HepG2 (cell line): ENCODE data around the gene EEA1. TPM values are rescaled to one million over a fixed set of nuclear protein-coding genes. Genes with fewer than 3 reads are reported as not detected.
A peak's percentile ranks its signal among the peaks of the same experiment; 100 is the strongest.

Source experiments
- CBX1 ChIP-seq: IDR thresholded peaks from one replicate; pipeline ENCODE4 v1.6.1; 2016; ENCODE audit warnings: antibody characterized with exemption, low read depth
- E2F1 ChIP-seq: sonication (generic); formaldehyde crosslinking; IDR thresholded peaks from 2 replicates; pipeline ENCODE4 v1.5.0; 2020; ENCODE audit warnings: missing genetic modification reagents
- ELF1 ChIP-seq: sonication (generic); formaldehyde crosslinking; IDR thresholded peaks from 2 replicates; pipeline ENCODE4 v1.4.0; 2020; ENCODE audit warnings: missing genetic modification reagents
- HDAC2 ChIP-seq: sonication (generic); formaldehyde crosslinking; IDR thresholded peaks from 2 replicates; pipeline ENCODE4 v1.4.0; 2020; ENCODE audit warnings: missing genetic modification reagents
- LCORL ChIP-seq, 2 experiments: fragments of 450-650 bp in 1 of 2; sonication (generic) in 1 of 2; formaldehyde crosslinking in 1 of 2; IDR thresholded peaks; 2 replicates each; pipeline versions ENCODE4 v1.5.0 to v1.6.1; 2017 to 2020; ENCODE audit warnings: antibody characterized with exemption in 1 of 2, missing genetic modification reagents in 1 of 2
- MEIS1 ChIP-seq: sonication (generic); formaldehyde crosslinking; IDR thresholded peaks from 2 replicates; pipeline ENCODE4 v1.9.0; 2021; ENCODE audit warnings: mild to moderate bottlenecking, missing genetic modification reagents, moderate library complexity, borderline replicate concordance
- RBM22 ChIP-seq: fragments of 200-400 bp; formaldehyde crosslinking; optimal IDR thresholded peaks from 2 replicates; pipeline ENCODE3; 2017; ENCODE audit warnings: mild to moderate bottlenecking, low read length, moderate library complexity
- RCOR2 ChIP-seq: IDR thresholded peaks from 2 replicates; pipeline ENCODE4 v1.6.1; 2016; ENCODE audit warnings: missing biosample characterization, missing genetic modification reagents
- REPIN1 ChIP-seq: sonication (generic); formaldehyde crosslinking; IDR thresholded peaks from 2 replicates; pipeline ENCODE4 v1.8.0; 2022; ENCODE audit warnings: missing genetic modification reagents, low read depth, mild to moderate bottlenecking, borderline replicate concordance
- SNAPC5 ChIP-seq: sonication (generic); formaldehyde crosslinking; IDR thresholded peaks from 2 replicates; pipeline ENCODE4 v1.8.1; 2023; ENCODE audit warnings: mild to moderate bottlenecking, missing genetic modification reagents, borderline replicate concordance
- SOX5 ChIP-seq: IDR thresholded peaks from 2 replicates; pipeline ENCODE4 v1.6.1; 2016; ENCODE audit warnings: borderline replicate concordance
- SOX6 ChIP-seq, 2 experiments: fragments of 450-650 bp in 1 of 2; sonication (generic) in 1 of 2; formaldehyde crosslinking in 1 of 2; IDR thresholded peaks; 2 replicates each; pipeline versions ENCODE4 v1.4.0 to v1.6.1; 2017 to 2020; ENCODE audit warnings: antibody characterized with exemption in 1 of 2, mild to moderate bottlenecking in 1 of 2, missing genetic modification reagents in 1 of 2
- STAG1 ChIP-seq: sonication (generic); formaldehyde crosslinking; IDR thresholded peaks from 2 replicates; pipeline ENCODE4 v1.4.0; 2020; ENCODE audit warnings: missing genetic modification reagents
- ZBTB1 ChIP-seq: sonication (generic); formaldehyde crosslinking; IDR thresholded peaks from 2 replicates; pipeline ENCODE4 v1.4.0; 2020; ENCODE audit warnings: missing genetic modification reagents, borderline replicate concordance
- ZKSCAN1 ChIP-seq: fragments of 150-350 bp; IDR thresholded peaks from 2 replicates; pipeline ENCODE4 v1.6.1; 2014; ENCODE audit warnings: low read length
- ZNF276 ChIP-seq: sonication (generic); formaldehyde crosslinking; IDR thresholded peaks from 2 replicates; pipeline ENCODE4 v1.4.0; 2020; ENCODE audit warnings: mild to moderate bottlenecking, low read depth, missing genetic modification reagents
- ZNF333 ChIP-seq: sonication (generic); formaldehyde crosslinking; IDR thresholded peaks from 2 replicates; pipeline ENCODE4 v1.4.0; 2020; ENCODE audit warnings: mild to moderate bottlenecking, missing genetic modification reagents, borderline replicate concordance
- ZNF44 ChIP-seq: sonication (generic); formaldehyde crosslinking; IDR thresholded peaks from 2 replicates; pipeline ENCODE4 v1.5.1; 2020; ENCODE audit warnings: mild to moderate bottlenecking, missing genetic modification reagents
- ZNF629 ChIP-seq: sonication (generic); formaldehyde crosslinking; conservative IDR thresholded peaks from 2 replicates; pipeline ENCODE4 v1.5.0; 2020; ENCODE audit warnings: missing genetic modification reagents
- ZNF768 ChIP-seq: sonication (generic); formaldehyde crosslinking; IDR thresholded peaks from 2 replicates; pipeline ENCODE4 v1.4.0; 2020; ENCODE audit warnings: missing genetic modification reagents
- ZNF788 ChIP-seq: sonication (generic); formaldehyde crosslinking; IDR thresholded peaks from 2 replicates; pipeline ENCODE4 v1.5.0; 2020; ENCODE audit warnings: mild to moderate bottlenecking, missing genetic modification reagents, borderline replicate concordance
- polyA plus RNA-seq, 8 experiments: library from polyadenylated mRNA; depleted of rRNA in 3 of 8; stranded (reverse) in 7 of 8; unstranded in 1 of 8; fragments of >200 nt; fragmentation: Illumina TruSeq in 4 of 8; extraction: Trizol in 4 of 8; gene quantifications; 2 replicates each; pipeline versions ENCODE4 v1.2.1 to v1.2.3, GENCODE V29; 2011 to 2016; ENCODE audit warnings: low read depth in 4 of 8, missing spikeins in 1 of 8, mixed read lengths in 1 of 8; ENCODE audit not compliant: insufficient read depth in 1 of 8
- total RNA-seq, 5 experiments: library from RNA; depleted of rRNA; stranded (reverse); fragments of >200 nt; fragmentation: Illumina TruSeq; extraction: Trizol; gene quantifications; 2 replicates each; pipeline ENCODE4 v1.2.3, GENCODE V29; 2016; ENCODE audit warnings: low read depth in 1 of 5
- TF ChIP-seq, protein P1 (sequence below): IDR thresholded peaks from 2 replicates; pipeline ENCODE4 v1.6.1; 2012; ENCODE audit warnings: low read depth, low read length, improper control_type of control experiment
- TF ChIP-seq, protein P2 (sequence below): IDR thresholded peaks from 2 replicates; pipeline ENCODE4 v1.6.1; 2016; ENCODE audit warnings: missing compliant biosample characterization, missing genetic modification reagents, borderline replicate concordance

EEA1 gene
- total and polyA plus RNA-seq, 2 of the 13 experiments (the other 11 are each of a cell fraction or from before 2014, with no cell fraction given) = 5.0 to 19.3 TPM

DNA sequence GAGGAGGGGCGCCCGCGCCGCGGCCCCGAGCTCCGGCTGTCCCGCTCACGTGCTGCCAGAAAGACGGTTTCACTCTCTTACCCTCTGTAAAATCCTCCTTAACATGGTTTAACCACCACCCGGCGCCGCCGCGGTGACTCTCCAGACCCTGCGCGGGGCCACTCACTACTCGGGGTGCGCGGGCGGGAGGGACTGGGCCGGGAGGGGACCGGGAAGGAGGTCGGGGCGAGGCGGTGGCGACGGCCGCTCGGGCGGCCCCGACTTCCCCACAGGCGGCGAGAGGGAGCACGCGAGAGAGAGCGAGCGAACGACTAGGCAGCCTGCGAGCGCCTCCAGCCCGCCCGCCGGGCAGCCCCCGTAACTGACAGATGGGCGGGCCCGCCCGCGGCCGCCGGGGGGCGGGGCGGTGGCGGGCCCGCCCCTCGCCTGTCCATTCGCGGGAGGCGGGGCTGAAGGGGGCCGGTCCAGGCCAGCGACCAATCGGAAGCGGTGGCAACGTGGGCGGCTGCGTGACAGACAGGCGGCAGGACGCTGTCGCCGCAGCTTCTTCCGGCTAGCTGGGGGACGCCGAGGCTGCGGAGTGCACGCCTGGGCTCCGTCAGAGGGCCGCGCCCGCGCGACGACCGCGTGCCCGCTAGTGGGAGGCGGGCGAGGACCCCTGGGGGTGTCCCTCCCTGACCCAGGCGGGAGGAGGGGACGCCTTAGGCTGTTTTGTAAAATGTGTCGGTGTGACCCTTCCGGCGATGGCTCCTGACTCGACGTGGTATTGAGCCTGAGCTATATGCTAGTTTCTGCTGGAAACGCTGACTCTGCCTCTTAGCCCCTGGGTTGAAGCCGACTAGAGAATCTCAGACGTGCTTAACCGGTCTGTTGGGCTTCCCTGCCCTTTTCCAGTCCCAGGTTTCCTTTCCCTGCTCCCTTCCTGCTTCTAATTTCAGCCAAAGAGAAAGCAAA, at the start of gene EEA1 (continued):
- TF ChIP-seq STAG1 (CRISPR knock-in tag) (peak; percentile 14; the same call in 1 of the 2 replicates), REPIN1 (CRISPR knock-in tag) (peak; percentile 83), RBM22 (no peak), ZKSCAN1 (no peak), SOX6 (IDR thresholded peaks at IDR 0.05) (no peak), SOX6 (CRISPR knock-in tag; IDR thresholded peaks at IDR 0.05) (peak; percentile 72), ELF1 (peak; percentile 82), ZNF788 (CRISPR knock-in tag) (peak; percentile 80; the same call in 1 of the 2 replicates), CBX1 (peak; percentile 74), MEIS1 (CRISPR knock-in tag) (peak; percentile 89; the same call in 1 of the 2 replicates), ZNF768 (CRISPR knock-in tag) (peak; percentile 84), E2F1 (CRISPR knock-in tag) (0 out of 2 replicates have a peak, but pooled peaks have one; percentile 62), LCORL (IDR thresholded peaks at IDR 0.05) (no peak), LCORL (CRISPR knock-in tag; IDR thresholded peaks at IDR 0.05) (peak; percentile 69), ZBTB1 (CRISPR knock-in tag) (no peak), SOX5 (CRISPR knock-in tag) (peak; percentile 64; the same call in 1 of the 2 replicates), ZNF276 (no peak), RCOR2 (CRISPR knock-in tag) (no peak; the same call in 1 of the 2 replicates), HDAC2 (peak; percentile 69), SNAPC5 (CRISPR knock-in tag) (no peak), ZNF629 (CRISPR knock-in tag) (no peak), ZNF44 (CRISPR knock-in tag) (peak; percentile 32; the same call in 1 of the 2 replicates), ZNF333 (CRISPR knock-in tag) (peak; percentile 66; the same call in 1 of the 2 replicates)
- TF ChIP-seq, protein P1, sequence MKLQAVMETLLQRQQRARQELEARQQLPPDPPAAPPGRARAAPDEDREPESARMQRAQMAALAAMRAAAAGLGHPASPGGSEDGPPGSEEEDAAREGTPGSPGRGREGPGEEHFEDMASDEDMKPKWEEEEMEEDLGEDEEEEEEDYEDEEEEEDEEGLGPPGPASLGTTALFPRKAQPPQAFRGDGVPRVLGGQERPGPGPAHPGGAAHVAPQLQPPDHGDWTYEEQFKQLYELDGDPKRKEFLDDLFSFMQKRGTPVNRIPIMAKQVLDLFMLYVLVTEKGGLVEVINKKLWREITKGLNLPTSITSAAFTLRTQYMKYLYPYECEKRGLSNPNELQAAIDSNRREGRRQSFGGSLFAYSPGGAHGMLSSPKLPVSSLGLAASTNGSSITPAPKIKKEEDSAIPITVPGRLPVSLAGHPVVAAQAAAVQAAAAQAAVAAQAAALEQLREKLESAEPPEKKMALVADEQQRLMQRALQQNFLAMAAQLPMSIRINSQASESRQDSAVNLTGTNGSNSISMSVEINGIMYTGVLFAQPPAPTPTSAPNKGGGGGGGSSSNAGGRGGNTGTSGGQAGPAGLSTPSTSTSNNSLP = no peak
- TF ChIP-seq, protein P2, sequence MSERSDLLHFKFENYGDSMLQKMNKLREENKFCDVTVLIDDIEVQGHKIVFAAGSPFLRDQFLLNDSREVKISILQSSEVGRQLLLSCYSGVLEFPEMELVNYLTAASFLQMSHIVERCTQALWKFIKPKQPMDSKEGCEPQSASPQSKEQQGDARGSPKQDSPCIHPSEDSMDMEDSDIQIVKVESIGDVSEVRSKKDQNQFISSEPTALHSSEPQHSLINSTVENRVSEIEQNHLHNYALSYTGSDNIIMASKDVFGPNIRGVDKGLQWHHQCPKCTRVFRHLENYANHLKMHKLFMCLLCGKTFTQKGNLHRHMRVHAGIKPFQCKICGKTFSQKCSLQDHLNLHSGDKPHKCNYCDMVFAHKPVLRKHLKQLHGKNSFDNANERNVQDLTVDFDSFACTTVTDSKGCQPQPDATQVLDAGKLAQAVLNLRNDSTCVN (CRISPR knock-in tag) = peak; percentile 90
